ENCODE measurements around the gene TSPAN11. TPM values are rescaled to one million over a fixed set of nuclear protein-coding genes. Genes with fewer than 3 reads are reported as not detected.

The TSPAN11 gene
- total and polyA plus RNA-seq, 2 of the 4 experiments (the other 2 are of a cell fraction), result 0.18 to 0.26 TPM

- Histone ChIP-seq H3K18ac (ENCODE audit: low read depth, low read length) (no peak overlapping the region), H3K79me1 (ENCODE audit: low read depth in 1 of 2, low read length in 2 of 2) (no peaks in the 10 kb centered on the region), H3K36me3 (ENCODE audit: control insufficient read depth, insufficient read depth, low read length) (no peaks in the 10 kb centered on the region), H4K91ac (ENCODE audit: insufficient read depth, low read depth, low read length) (no peak overlapping the region), H3K23ac (ENCODE audit: low read depth, low read length) (no peak overlapping the region), H2AK5ac (ENCODE audit: low read depth, low read length) (no peak overlapping the region), H2BK20ac (ENCODE audit: low read depth, low read length) (no peak overlapping the region), H4K8ac (ENCODE audit: low read depth in 2 of 2, low read length in 2 of 2) (no peak overlapping the region), H3K27ac (ENCODE audit: insufficient read depth, low read length) (no peak overlapping the region), H3K9ac (ENCODE audit: low read depth, low read length) (no peak overlapping the region), H2AK9ac (replicated peaks; ENCODE audit: low read depth, low read length, poor library complexity) (no peak overlapping the region), H2BK15ac (ENCODE audit: low read depth, low read length) (no peak overlapping the region), H2AFZ (replicated peaks; ENCODE audit: low read length, poor library complexity) (no peak overlapping the region), H3K9me3 (ENCODE audit: control insufficient read depth, insufficient read depth, low read length) (no peaks in the 10 kb centered on the region), H3K4me2 (ENCODE audit: low read depth, low read length) (no peak overlapping the region), H3K9me1 (ENCODE audit: insufficient read depth, low read length) (no peaks in the 10 kb centered on the region), H2BK5ac (ENCODE audit: low read depth, low read length, poor library complexity, severe bottlenecking) (no peak overlapping the region), H4K20me1 (ENCODE audit: insufficient read depth, low read length) (no peaks in the 10 kb centered on the region), H3K14ac (replicated peaks; ENCODE audit: low read depth, low read length) (no peak overlapping the region), H4K5ac (ENCODE audit: low read depth, low read length) (no peak overlapping the region), H3K4me1 (ENCODE audit: control insufficient read depth, insufficient read depth, low read length) (no peaks in the 10 kb centered on the region), H3K56ac (ENCODE audit: extremely low read depth, insufficient read depth, low read length) (no peak overlapping the region), H3K4me3 (ENCODE audit: insufficient read depth, low read depth, low read length) (no peak overlapping the region), H3K4ac (ENCODE audit: low read depth, low read length) (no peak overlapping the region), H2BK120ac (ENCODE audit: low read depth, low read length) (no peak overlapping the region), H3K27me3 (ENCODE audit: control insufficient read depth, insufficient read depth, low read length) (peaks cover 14% of the 10 kb centered on the region)
- ChIA-PET POLR2A (ENCODE audit: unreplicated experiment) (no interaction called here), CTCF (interaction anchor here (0.6 kb wide), 2 partner anchors 10 to 14 kb away, joined by 3 to 4 read pairs; no protein-coding TSS in a partner anchor)
- ATAC-seq (ENCODE audit: low read depth) (no peak), DNase-seq (no peak)
- no CpG with 5 or more reads among the region's 6 CpGs for WGBS, 2 experiments (ENCODE audit: extremely low coverage in 2 of 2, insufficient read length in 1 of 2)
- no TSS peak for BruUV-seq (replicated peaks)
- in situ Hi-C loops (cut with MboI; ENCODE audit: low sequenced_read_pairs) (no loop called here), dilution Hi-C loops (cut with HindIII; ENCODE audit: low sequenced_read_pairs, unreplicated experiment) (no loop called here), intact Hi-C loops (cut with micrococcal nuclease) (no loop called here)
- TF ChIP-seq CHD1 (IDR thresholded peaks at IDR 0.05; ENCODE audit: low read depth, low read length) (no peak), FOS (IDR thresholded peaks at IDR 0.05; ENCODE audit: low read depth, low read length) (no peak), RFX5 (IDR thresholded peaks at IDR 0.05; ENCODE audit: low read depth, low read length) (no peak), MAZ (IDR thresholded peaks at IDR 0.05; ENCODE audit: borderline replicate concordance, low read depth, low read length) (no peak), USF2 (IDR thresholded peaks at IDR 0.05; ENCODE audit: low read depth, low read length) (no peak), CTCF (conservative IDR thresholded peaks at IDR 0.05; ENCODE audit: low read depth, low read length) (no peak)
These were observed 46.5 kb upstream of the TSPAN11 start for GRCh38 chr12:30880061-30880460.

All from IMR-90 (cell line).